Activated T-cell treated with anti-CD3 and anti-CD28 coated beads for 4 hours (primary cell): ENCODE results near the gene ANG.

Experiments used
- DNase-seq: peaks from one replicate; pipeline ENCODE4 v3.0.0-alpha.2; 2020

Gene ANG

DNA sequence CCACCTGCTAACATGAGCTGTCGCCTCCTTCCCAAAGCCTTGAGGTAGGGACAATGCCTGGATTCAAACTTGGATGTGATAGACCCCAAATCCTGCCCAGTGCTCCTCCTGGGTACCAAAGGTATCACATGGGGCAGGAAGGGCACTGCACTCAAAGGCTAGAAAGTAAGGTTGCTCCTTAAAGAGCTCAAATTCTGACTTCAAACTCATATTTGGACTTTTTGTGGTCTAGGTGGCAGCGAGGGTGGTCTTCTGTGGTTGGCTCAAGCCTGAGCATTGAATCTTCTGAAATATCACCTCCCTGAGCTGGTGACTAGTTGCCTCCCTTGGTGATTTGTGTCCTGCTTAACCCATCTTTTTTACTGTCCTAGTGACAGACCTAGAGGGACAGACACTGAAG, 12.5 kb upstream of the ANG start:
- DNase-seq, result no peak

DNA sequence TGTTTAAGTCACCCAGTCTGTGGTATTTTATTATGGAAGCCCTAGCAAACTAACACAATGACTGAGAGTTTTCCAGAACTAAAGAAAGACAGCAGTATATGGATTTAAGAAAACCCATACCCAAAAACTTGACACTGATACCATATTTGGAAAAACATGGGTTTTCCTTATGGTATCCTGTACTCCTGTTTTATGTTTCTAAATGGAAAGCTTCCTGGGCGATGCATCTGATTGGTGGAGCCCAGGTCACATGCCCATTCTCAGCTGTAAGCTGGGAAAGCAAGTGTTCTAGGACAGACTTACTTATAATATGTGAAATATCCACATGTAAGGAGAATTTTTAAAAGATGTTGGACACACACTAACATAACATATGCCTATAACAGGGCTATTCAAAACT, 8.7 kb upstream of the ANG start:
- no peak for DNase-seq

DNA sequence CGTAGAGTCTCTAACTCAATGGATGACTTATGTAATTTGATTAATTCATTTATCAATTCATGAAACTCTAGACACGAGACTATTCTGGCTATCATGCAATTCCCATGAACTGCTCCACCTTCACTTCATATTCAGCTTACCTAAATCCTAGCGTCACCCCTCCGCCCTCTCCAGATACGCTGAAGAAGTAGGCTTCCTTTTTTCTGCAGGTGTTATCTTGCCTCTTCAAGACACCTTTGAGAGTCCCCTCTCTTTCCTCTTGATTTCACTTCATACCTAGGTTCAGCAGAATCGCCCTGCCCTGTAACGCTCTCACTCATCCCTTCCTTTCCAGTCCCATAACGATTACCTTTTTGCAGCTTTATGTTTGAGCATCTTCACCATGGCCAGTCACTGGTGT, 8.2 kb upstream of the ANG start:
- DNase-seq, result no peak

DNA sequence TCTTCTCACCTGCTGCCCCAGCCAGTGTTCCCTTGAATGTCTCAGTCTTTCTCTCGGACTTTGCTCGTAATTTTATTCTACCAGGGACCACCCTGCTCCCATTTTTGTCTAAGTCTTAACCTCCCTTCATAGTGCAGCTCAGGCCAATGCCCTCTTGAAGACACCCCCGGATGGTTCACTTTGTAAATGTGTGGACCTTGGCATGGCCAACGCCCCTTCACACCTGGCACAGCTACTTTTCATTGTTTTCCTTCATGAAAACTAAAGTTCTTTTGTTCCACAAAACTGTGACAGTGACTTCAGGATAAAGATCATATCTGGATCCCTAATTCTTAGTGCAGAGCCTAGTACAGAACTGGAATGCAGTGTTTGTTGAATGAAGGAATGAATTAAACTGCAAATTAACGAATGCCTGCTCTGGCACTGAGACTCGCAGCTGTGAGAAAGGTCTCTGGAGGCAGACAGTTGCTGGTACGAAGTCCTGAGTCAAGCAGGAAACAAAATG, 7.7 kb upstream of the ANG start:
- DNase-seq, result peak; percentile 39

DNA sequence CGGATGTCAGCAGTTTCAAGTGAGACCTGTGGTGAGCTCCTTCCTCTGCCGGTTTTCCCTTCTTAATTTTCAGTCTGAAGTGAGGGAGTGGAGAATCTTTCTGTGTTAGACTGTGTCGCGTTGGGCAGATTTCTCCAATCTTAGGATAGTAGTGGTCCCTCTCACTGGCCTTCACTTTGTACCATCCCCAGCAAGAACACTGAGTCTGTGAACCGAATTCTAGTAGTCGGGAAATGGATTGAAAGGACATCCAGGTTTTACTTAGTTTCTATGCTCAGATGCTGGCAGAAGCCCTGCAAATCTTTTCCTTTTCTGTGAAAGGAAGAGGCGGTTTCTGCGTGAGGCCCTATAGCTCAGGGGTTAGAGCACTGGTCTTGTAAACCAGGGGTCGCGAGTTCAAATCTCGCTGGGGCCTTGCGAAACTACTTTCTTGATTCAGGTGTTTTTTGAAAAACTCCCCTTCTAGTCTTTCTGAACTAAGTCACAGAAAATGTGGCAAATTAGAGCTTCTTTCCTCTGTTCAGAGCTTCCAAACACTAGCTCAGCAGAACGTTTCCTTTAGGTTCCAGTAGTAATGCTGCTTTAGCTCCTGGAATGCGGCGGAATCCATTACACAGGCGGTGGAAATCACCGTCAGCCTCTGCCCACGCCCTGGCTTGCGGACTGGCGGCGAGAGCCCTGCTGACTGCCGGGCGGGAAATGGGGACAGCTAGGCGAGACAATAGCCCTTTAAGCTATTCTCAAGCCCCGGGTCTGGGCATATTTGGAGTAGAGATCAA, 7.0 kb upstream of the ANG start:
- DNase-seq, result peak; percentile 92

DNA sequence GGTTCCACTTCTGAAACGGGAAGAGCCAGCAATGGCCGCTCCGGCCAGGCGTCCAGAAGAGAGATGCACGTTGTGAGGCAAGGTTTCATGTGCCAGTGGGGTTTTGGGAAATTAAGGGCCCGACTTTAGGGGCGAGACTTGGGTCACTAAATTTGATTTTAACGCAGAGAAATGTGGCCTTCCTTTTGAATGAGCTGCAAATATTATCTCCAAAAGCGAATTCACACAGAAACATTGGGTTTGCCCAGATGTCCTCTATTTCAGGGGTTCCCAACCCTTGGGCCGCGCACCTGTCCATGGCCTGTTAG, 6.5 kb upstream of the ANG start:
- no peak for DNase-seq

DNA sequence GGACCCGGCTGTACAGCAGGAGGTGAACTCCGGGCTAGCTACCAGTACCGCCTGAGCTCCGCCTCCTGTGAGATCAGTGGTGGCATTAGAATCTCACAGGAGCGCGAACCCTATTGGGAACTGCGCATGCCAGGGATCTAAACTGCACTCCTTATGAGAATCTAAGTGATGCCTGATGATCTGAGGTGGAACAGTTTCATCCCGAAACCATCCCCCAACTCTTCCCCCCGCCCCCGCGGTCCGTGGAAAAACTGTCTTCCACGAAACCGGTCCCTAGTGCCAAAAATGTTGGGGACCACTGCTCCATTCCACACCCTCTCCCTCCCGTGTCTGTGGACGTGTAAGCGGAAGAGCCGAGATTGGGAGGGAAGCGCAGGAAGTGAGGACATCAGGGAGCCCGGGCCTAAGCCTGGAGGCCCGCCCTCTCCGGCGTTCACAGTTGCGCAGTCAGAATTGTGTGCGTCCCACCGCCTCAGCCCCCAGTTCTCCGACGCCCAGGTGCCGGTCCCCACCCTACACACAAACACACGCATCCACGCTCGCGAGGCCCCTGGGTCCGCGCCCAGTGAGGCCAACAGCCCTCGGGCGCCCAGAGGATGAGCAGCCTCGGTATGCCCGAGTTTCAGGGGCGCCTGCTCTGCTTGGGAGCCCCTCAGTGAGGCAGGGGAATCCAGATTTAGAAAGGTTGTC, 6.0 kb upstream of the ANG start:
- DNase-seq, result peak; percentile 60

DNA sequence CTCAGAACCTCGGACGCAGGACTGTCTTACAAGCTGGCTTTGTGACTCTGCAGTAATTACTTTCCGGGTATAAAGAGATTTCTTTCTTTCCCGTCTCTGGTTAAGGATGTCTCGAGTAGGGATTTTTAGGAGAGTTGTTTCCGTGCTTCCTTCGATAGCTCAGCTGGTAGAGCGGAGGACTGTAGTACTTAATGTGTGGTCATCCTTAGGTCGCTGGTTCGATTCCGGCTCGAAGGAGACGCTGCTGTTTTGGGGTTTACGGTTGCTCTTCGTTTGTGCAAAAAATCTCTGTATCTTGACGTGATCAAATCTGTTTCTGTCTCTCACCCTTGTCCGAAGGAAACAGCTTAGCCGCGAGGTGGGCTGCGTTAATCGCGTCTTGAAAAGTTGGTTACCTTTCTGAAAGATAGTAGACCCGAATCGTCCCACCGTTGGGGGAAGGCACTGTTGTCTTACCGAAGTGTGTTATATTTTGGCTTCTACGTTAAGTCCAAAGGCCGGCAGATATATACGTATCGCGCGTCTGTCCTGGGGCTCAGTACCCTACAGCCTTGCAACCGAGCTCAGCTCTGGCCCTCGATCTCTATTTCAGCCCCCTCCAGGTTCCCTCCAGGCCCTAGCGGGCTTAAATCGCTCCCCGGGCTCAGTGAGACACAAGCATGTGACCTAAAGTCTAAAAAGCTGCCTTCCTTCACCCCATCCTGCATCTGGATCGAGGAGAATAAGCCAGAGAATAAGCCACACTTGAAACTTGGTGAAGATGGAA, 5.3 kb upstream of the ANG start:
- peak; percentile 78 for DNase-seq

DNA sequence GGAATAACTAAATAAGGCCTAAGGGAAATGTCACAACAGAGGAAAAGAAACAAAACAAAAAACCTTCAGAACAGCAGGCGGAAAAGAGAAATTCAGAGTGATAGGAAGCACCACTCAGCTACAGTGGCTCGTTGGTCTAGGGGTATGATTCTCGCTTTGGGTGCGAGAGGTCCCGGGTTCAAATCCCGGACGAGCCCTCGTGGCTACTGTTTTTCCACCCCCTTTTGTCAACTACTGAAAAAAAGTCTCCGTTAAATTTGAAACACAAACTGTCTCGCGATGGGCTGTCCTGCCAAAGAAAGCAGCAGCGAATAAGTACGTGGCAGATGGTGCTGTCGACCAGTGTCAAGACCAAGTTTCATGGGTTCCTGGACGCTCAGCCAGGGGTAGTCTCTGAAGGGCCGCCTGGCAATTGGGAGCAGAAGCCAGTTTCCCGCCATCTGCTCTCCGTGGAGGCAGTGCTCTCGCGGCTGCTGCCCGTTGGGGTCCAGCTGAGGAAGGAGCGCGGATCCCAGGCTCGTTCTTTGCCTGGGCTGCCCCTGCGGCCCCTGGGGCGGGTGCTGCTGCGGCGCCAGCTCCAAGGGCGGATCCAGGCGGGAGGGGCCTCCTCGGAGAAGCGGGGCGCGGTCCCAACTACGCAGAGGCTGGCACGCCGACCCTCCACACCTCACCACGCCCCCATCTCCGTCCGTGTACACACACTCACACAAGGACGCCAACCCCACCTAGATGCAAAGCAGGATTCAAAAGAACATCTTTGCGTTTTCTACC, 4.5 kb upstream of the ANG start, which contains the start of gene RNASE4:
Gene RNASE4 (plus strand): TSS at position 670 of the 771 bp plus-strand sequence. CDS start 14,812 bp downstream, outside the sequence.
- DNase-seq, result peak; percentile 80

DNA sequence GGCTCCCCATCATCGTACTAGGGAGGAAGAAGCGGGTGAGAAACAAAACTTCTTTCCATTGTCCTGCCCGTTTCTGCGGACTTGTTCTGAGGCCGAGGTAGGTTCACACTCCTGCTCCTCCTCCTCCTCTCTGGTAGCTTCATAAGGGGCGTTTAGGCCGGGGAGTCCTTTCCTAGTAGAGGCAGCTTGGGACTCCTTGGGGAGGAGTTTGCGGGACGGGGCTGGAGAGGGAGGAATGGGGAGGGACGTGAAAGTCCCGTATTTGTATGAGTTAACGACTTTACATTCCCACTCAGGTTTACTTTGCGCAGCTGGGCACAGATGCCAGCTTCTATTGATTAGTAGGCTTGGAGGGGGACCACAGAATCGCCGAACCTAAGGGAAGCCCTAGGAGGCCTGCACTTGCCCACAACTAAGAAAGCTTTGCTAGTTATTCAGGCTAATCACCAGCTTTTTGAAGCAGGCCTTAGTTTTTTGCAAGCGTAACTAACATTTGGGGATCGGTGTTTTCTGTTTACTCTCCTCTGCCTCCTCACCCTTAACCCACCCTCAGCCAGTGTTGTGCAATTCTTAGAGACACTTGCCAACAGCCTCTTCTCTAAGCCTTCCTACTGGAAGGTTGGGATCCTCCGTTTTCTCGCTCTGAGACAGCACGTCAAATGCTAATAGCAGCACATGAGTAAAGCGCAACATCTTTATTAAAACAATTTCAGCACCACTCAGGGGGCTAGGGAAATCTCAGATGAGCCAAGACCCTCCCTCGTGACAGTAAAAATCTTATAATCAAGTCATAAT, 3.7 kb upstream of the ANG start:
- DNase-seq, result no peak

DNA sequence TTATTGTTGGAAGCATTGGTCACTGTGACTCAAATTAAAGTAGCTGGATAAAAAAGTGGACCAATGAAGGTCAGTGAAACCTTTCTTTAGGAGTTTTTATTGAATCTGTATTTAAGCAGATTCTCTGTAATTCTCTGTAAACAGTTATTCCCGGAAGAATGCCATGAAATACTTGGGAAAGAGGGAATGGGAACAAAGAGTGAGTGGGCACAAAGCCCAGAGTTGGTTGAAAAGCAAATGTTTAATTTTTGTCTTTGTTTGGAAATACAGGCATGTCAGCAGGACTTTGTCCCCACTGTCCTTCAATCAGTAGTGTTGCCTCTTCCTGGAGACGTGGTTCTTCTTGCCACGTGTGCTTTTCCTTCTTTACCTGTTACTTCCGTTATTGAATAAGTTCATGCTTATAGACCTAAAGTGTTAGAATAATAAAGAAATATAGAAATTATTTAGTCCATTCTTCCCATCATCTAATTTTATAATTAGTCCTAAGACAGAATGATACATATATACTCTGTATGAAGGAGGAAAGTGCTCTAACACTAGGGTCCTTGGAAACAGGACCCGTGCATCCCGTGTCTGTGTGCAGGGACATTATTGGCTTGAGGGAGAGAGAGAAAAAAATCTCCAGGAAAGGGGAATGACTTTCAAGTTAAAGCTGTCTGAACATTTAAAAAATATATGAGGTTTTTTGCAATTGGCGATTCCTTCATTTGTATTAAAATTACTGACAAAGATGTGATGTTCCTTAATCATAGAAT, 2.0 kb upstream of the ANG start:
- DNase-seq, result no peak

DNA sequence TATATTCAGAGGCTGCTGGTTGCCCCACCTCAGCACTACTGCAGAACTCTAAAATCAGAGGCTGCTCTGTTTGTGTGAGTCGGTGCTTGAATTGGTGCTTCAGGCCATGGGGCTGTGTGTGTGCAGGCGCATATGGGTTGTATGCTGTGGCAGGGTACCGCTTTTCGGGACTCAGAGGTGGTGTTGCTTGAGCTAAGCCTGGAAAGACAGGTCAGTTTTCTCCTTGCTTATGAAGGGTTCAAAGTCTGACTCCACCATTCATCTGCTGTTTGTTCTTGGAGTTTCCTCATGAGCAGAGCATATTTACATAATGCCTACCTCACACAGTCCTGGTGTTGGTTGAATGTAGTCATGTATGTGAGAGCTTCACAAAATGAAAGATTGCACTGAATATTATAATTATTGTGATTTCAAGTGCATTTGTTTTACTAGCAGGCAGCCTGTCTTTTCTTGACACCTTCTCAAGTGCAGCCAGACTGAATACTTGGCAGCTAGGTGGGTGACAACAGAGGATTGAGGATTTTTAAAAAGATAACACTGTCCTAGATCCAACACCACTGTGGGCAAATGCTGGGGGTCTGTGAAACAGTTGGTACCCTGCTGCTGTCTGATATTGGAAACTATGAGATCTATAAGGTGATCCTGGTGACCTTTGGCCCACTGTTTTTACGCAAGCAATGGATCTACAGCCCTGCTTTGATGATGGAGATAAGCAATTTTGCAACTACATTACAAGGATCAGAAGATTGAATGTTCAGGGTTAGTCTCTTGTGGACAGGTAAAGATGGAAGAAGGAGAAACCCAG, 1.0 kb upstream of the ANG start:
- no peak for DNase-seq

DNA sequence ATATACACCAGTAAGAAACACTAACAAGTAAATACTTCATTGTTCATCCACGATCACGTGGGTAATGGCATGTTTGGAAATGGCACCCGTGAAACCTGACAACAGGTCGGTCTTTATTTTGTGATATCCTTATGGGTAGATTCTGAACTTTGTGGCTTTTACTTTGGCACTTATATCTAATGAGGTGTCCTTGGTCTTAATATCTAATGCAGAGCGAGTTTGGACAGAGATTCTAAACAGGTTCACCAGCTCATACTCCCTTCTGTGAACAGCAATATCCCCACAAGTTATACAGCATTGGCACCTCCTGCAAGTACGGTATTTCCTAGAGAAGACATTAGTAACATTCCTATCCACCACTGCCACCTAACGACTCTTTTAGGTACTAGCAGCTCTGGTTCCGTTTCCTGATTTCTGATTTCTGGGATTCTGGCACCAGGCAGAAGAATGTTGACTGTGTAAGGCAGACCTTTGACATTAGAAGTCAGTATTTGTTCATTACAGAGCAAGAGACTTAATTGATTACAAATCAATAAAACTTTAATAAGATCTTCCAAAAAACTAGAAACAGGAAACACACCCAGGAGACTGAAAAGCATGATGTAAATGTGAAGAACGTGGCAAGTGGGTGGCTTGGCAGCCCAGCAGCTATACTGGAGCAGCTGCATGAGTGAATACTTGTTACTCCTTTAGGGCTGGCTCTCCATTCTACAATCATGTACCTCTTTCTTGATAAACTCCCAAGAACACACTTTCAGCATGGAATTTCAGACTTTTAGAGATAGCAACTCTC, 2.5 kb downstream of the ANG start:
- DNase-seq, result peak; percentile 27

DNA sequence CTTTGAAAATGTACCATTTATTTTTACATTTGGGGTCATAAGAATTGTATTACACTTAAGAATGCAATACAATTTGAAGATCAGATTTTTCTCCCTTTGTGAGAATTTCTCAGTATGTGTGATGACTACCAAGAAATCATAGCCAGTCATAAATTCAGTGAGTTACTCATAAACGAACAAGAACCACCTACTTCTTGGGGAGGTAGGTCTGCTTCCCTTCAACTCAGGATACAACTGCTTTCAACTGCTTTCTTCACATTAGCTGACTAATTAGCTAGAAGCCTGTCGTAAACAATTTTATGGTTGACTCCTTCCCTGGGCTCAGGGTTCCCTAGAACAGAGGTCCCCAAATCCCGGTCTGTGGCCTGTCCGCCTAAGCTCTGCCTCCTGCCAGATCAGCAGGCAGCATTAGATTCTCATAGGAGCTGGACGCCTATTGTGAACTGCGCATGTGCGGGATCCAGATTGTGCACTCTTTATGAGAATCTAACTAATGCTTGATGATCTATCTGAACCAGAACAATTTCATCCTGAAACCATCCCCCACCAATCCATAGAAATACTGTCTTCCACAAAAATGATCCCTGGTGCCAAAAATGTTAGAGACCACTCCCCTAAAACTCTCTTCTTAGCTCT, 3.7 kb downstream of the ANG start:
- DNase-seq, result no peak

DNA sequence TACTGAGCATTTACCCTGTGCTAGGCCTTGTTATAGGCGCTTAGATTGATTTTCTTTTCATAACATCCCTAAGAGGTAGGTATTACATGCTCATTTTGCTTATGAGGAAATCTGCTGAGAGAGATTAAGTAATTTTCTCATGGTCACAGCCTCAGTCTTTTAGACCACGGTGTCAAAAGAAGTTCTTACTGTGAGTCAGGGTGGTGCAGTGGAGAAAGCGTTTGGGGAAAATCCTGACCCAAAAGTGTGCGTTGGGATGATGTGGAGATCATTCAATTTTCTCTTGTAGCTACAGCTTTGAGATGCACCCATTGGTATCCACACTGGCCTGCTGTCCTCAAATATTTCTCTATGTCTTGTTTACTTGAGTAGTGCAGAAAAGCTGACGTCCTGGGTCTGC, 8.2 kb downstream of the ANG start:
- no peak for DNase-seq

DNA sequence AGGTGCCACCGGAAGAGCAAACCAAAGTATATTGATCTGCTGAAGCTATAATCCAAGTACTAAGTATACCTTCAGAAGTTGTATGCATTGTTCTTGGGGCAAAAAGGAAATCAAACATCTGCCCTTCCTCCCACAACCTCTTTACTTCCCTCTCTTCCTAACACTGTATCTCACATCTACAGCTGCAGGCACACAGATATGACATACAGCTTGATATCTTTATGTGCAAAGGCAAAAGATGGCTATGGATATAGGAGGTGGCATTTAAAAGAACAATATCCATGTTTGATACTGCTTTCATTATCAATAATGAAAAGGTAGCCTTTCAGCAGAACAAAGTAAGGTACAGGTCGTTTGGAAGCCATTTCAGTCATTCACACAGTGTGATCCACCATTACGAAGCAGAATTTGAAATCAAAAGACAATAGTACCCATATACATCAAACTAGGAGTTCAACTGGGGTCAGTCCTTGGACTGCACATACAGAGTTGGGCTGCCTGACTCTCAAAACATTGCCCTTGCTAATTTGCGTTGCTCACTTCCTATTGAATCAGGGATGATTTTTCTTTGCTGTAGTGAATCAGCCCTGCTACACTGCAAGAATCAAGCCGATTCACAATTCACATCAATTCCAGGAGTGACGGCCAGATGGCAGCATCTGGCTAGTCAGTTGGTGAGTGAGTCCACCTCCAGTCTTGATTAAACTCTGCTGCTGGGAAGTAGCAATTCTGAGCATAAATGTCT, 8.9 kb downstream of the ANG start:
- DNase-seq, result peak; percentile 57

DNA sequence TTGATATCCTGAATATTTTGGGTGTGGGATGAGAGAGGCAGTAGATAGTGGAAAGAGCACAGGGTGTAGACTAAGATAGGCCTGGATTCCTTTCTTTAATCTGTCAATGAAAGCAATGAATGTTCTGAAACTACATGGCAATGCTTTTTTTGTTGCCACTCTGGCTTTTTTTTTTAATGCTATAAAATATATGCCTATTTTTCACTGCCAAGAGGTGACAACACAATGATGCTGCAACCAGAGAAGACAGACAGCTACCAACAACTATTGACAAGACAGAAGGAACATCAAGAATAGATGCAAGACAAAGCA, 9.4 kb downstream of the ANG start:
- no peak for DNase-seq

DNA sequence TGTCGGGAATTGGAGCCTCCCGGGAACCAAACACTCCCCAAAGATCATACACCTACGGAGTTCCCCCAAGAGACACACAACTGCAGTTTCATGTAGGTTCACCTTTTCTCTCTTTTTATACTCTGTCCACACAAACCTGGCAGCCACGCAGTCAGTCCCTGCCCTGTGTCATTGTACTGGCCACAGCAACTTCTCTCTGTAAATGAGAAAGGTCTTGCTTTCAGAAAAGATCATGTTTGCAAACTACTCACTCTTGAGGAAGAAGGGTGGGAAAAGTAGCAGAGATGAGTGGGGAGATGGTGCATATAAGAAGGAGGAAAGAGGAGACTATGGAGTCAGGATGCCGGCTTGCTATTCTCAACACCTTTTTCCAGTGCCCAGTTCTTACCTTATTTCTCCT, 10.4 kb downstream of the ANG start:
- DNase-seq, result no peak

DNA sequence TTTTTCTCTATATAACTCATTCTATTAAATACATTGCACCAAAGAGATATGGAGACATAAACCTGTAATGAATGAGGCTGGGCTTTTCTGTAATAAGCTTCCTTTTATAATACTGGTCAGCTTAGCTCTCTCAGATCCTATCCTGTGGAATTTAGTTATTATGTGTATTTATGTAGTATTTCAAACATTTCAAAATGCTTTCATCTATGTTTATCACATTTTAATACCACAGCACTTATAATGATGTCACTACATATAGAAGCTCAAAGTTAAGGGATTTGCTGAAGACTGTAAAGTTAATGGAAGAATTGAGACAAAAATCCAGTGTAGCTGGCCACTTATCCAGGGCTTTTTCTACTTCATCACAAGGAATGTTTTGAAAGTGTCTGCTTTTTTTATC, 11.4 kb downstream of the ANG start:
- no peak for DNase-seq
